ENCODE results near the gene MACF1. TPM values are rescaled to one million over a fixed set of nuclear protein-coding genes. Genes with fewer than 3 reads are reported as not detected.
"Not testable (repeated sequence)": the region's sequence is repeated elsewhere in the genome, so short reads cannot be mapped to it uniquely, and the experiment has no call there.

MACF1 gene
- total RNA-seq, 1 donor from 2014 or later, result 222 TPM

DNA sequence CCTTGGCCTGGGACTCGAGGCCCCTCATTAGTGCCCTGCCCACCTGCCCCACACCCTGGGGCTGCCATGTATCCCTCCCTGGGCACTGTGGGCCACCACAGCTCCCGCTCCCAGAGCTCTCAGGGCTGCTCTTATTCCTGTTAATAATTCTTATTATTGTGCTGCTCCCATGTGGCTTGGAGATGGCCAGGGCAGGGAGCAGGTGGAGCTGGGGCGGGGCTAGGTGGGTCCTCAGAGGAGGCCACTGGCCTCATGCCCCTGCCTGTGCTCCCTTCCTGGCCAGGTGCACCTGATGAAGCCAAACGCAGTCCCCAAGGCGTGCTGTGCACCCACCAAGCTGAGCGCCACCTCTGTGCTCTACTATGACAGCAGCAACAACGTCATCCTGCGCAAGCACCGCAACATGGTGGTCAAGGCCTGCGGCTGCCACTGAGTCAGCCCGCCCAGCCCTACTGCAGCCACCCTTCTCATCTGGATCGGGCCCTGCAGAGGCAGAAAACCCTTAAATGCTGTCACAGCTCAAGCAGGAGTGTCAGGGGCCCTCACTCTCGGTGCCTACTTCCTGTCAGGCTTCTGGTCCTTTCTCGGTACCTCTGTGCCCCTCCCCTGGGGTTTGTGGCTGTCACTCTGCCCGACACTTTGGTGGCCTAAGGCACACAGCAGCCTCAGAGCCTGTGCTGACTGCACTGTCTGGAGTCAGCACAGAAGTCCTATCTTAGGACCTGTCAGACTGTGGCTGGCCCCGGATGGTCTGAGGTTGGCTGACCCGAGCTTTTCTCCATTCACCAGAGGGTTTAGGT lies 321.1 kb downstream of the MACF1 start:
- Histone ChIP-seq H3K4me1 (no peaks in the 10 kb centered on the region), H3K9me3 (ENCODE audit: low read depth) (no peaks in the 10 kb centered on the region), H3K36me3 (no peaks in the 10 kb centered on the region), H3K4me2 (no peak overlapping the region), H3K9ac (no peak overlapping the region), H4K20me1 (ENCODE audit: low read depth) (no peaks in the 10 kb centered on the region), H3K27me3 (no peaks in the 10 kb centered on the region), H3K4me3 (no peak overlapping the region), H3K27ac (no peak overlapping the region), H3K79me2 (ENCODE audit: low read depth) (no peaks in the 10 kb centered on the region), H2AFZ (replicated peaks) (no peak overlapping the region), H3F3A (ENCODE audit: low read depth) (no peaks in the 10 kb centered on the region)
- H3K4me3 Mint-ChIP-seq, result no peak overlapping the region
- peaks cover 4% of the 10 kb centered on the region for H3K4me1 Mint-ChIP-seq
- H3K36me3 Mint-ChIP-seq, result peaks cover 3% of the 10 kb centered on the region
- peaks cover 5% of the 10 kb centered on the region for H3K27me3 Mint-ChIP-seq (ENCODE audit: insufficient read depth, low read depth)
- TF ChIP-seq, protein P1, sequence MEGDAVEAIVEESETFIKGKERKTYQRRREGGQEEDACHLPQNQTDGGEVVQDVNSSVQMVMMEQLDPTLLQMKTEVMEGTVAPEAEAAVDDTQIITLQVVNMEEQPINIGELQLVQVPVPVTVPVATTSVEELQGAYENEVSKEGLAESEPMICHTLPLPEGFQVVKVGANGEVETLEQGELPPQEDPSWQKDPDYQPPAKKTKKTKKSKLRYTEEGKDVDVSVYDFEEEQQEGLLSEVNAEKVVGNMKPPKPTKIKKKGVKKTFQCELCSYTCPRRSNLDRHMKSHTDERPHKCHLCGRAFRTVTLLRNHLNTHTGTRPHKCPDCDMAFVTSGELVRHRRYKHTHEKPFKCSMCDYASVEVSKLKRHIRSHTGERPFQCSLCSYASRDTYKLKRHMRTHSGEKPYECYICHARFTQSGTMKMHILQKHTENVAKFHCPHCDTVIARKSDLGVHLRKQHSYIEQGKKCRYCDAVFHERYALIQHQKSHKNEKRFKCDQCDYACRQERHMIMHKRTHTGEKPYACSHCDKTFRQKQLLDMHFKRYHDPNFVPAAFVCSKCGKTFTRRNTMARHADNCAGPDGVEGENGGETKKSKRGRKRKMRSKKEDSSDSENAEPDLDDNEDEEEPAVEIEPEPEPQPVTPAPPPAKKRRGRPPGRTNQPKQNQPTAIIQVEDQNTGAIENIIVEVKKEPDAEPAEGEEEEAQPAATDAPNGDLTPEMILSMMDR (IDR thresholded peaks at IDR 0.05), result no peak
- no peak for TF ChIP-seq EZH2 (IDR thresholded peaks at IDR 0.05)
- TF ChIP-seq EZH2phosphoT487 (IDR thresholded peaks at IDR 0.05), result no peak
- no peak for DNase-seq (ENCODE audit: low spot score)
- no peaks in the 10 kb centered on the region for H3K9me3 Mint-ChIP-seq
- H3K27ac Mint-ChIP-seq, result no peak overlapping the region

DNA sequence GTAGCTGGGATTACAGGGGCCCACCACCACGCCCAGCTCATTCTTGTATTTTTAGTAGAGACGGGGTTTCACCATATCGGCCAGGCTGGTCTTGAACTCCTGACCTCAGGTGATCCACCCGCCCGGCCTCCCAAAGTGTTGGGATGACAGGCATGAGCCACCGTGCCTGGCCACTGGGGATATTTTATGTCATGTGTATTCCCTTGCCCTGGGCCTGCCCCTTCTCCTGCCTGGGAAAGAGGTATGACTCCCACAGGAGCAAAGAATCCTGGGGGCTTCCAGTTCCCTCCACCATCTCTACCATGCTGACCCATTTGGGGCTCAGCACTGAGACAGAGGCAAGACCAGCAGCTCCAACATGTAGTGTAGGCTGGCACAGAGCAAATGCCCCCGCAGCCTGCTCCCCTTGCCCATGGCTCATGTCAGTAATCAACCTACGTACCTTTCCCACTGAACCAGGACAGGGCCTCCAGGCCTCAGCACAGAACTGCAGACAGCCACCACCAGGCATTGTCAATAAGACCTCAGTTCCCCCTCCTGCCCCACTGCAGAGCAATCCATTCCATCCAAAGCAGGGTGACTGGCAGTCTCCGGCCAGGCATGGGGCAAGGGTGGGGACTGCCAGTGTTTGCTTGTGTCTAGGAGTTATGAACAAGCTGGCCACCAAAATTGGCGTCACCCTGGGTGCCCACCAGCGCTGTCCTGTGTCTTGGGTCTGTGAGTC lies 322.1 kb downstream of the MACF1 start:
- Mint-ChIP-seq H3K27me3 (ENCODE audit: insufficient read depth, low read depth) (peaks cover 5% of the 10 kb centered on the region), H3K4me3 (no peak overlapping the region), H3K9me3 (no peaks in the 10 kb centered on the region), H3K4me1 (peaks cover 4% of the 10 kb centered on the region), H3K36me3 (peaks cover 7% of the 10 kb centered on the region), H3K27ac (no peak overlapping the region)
- H3K4me2 ChIP-seq, result no peak overlapping the region
- no peaks in the 10 kb centered on the region for H3K36me3 ChIP-seq
- no peak for DNase-seq (ENCODE audit: low spot score)
- no peak overlapping the region for H3K9ac ChIP-seq
- H3K27ac ChIP-seq, result no peak overlapping the region
- no peaks in the 10 kb centered on the region for H3K4me1 ChIP-seq
- no peaks in the 10 kb centered on the region for H3K79me2 ChIP-seq (ENCODE audit: low read depth)
- no peak for TF ChIP-seq EZH2phosphoT487 (IDR thresholded peaks at IDR 0.05)
- TF ChIP-seq, protein P1 (IDR thresholded peaks at IDR 0.05), result no peak
- TF ChIP-seq EZH2 (IDR thresholded peaks at IDR 0.05), result no peak
- H4K20me1 ChIP-seq (ENCODE audit: low read depth), result no peaks in the 10 kb centered on the region
- H2AFZ ChIP-seq (replicated peaks), result no peak overlapping the region
- H3K4me3 ChIP-seq, result no peak overlapping the region
- no peaks in the 10 kb centered on the region for H3K9me3 ChIP-seq (ENCODE audit: low read depth)
- no peaks in the 10 kb centered on the region for H3K27me3 ChIP-seq
- H3F3A ChIP-seq (ENCODE audit: low read depth), result no peaks in the 10 kb centered on the region

DNA sequence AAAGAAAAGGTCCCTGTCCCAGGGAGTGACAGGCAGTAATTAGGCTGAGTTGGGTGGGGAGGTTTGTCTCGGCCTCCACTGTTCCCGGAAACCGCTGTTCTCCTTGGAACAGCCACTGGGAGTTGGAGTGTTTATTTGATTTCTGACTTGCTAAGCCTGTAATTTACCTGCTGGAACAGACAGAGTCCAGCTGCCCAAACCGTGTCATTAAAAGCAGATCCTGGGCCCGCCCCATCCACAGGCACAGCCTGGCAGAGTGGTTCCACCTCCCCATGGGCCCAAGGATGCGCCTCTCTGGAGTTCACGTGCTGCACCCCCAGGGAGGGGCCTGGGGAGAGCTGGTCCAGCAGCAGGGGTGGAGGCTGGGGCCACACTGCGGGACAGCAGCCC lies 322.7 kb downstream of the MACF1 start:
- not testable (repeated sequence) for H3K27me3 ChIP-seq; H3K4me1 ChIP-seq; H3K27ac ChIP-seq; DNase-seq (ENCODE audit: low spot score); H3F3A ChIP-seq (ENCODE audit: low read depth); H3K27me3 Mint-ChIP-seq (ENCODE audit: insufficient read depth, low read depth); H3K4me3 ChIP-seq; H3K36me3 ChIP-seq; H3K9me3 ChIP-seq (ENCODE audit: low read depth); H4K20me1 ChIP-seq (ENCODE audit: low read depth); H2AFZ ChIP-seq (replicated peaks); H3K4me1 Mint-ChIP-seq; H3K4me2 ChIP-seq; H3K4me3 Mint-ChIP-seq; H3K79me2 ChIP-seq (ENCODE audit: low read depth); H3K9ac ChIP-seq; H3K27ac Mint-ChIP-seq; H3K9me3 Mint-ChIP-seq
- peaks cover 11% of the 10 kb centered on the region for H3K36me3 Mint-ChIP-seq

DNA sequence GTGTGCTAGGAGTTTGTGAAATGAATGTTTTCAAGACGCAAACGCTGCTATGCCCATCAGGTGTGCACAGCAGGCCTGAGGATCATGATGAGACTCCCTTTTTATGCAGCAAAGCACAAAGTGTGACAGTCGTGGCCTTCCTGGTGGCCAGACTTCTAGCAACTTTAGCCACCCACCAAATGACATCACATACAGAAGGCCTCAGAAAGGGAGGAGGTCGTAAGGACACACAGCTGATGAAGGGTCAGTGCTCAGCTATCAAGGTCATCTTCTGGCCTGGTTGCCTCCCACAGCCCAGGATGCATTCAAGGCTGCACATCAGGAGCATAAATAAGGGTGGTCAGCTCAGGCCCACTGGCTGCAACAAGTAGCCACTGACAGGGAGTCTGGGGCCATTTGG lies 323.6 kb downstream of the MACF1 start:
- no peaks in the 10 kb centered on the region for H3K9me3 ChIP-seq (ENCODE audit: low read depth)
- Mint-ChIP-seq H3K4me3 (no peak overlapping the region), H3K9me3 (no peaks in the 10 kb centered on the region), H3K36me3 (peaks cover 12% of the 10 kb centered on the region), H3K27me3 (ENCODE audit: insufficient read depth, low read depth) (peaks cover 5% of the 10 kb centered on the region), H3K4me1 (peaks cover 2% of the 10 kb centered on the region), H3K27ac (no peak overlapping the region)
- no peak for TF ChIP-seq EZH2 (IDR thresholded peaks at IDR 0.05)
- TF ChIP-seq EZH2phosphoT487 (IDR thresholded peaks at IDR 0.05), result no peak
- TF ChIP-seq, protein P1 (IDR thresholded peaks at IDR 0.05), result no peak
- no peak overlapping the region for H3K9ac ChIP-seq
- DNase-seq (ENCODE audit: low spot score), result no peak
- no peak overlapping the region for H3K4me2 ChIP-seq
- H3K27me3 ChIP-seq, result no peaks in the 10 kb centered on the region
- H3K36me3 ChIP-seq, result no peaks in the 10 kb centered on the region
- H3K4me3 ChIP-seq, result no peak overlapping the region
- H4K20me1 ChIP-seq (ENCODE audit: low read depth), result no peaks in the 10 kb centered on the region
- no peak overlapping the region for H3K27ac ChIP-seq
- H3F3A ChIP-seq (ENCODE audit: low read depth), result no peaks in the 10 kb centered on the region
- H3K4me1 ChIP-seq, result no peaks in the 10 kb centered on the region
- H3K79me2 ChIP-seq (ENCODE audit: low read depth), result no peaks in the 10 kb centered on the region
- H2AFZ ChIP-seq (replicated peaks), result no peak overlapping the region

All from neural progenitor cell (in vitro differentiated cells).